SK-N-SH treated with all-trans-retinoic acid at 6 μM for 48 hours (cell line): ENCODE data around the gene ALKBH5.

Source experiments
- ATAC-seq: fragments of 200-7000 bp; cut with Tn5 transposase; 3 replicates; pipeline ENCODE4 v1.9.1; 2020; ENCODE audit warnings: mild to moderate bottlenecking, moderate library complexity
- ARNTL ChIP-seq: fragments of 450-650 bp; formaldehyde crosslinking; IDR thresholded peaks from 2 replicates; pipeline ENCODE4 v1.5.0; 2020; ENCODE audit warnings: low read depth, mild to moderate bottlenecking, moderate library complexity, borderline replicate concordance
- BACH2 ChIP-seq: fragments of 250-450 bp; sonication (Bioruptor Pico); IDR thresholded peaks from 2 replicates; pipeline ENCODE4 v1.9.0; 2021; ENCODE audit warnings: mild to moderate bottlenecking, borderline replicate concordance
- CSDC2 ChIP-seq: fragments of 250-450 bp; sonication (Bioruptor Pico); IDR thresholded peaks from 2 replicates; pipeline ENCODE4 v1.5.0; 2020; ENCODE audit warnings: mild to moderate bottlenecking, moderate library complexity
- ESRRG ChIP-seq: fragments of 250-450 bp; sonication (Bioruptor Pico); IDR thresholded peaks from 2 replicates; pipeline ENCODE4 v1.6.1; 2021; ENCODE audit warnings: mild to moderate bottlenecking
- GLIS3 ChIP-seq: fragments of 250-450 bp; sonication (Bioruptor Pico); IDR thresholded peaks from 2 replicates; pipeline ENCODE4 v1.5.0; 2020; ENCODE audit warnings: mild to moderate bottlenecking, moderate library complexity
- ISL1 ChIP-seq: fragments of 250-450 bp; sonication (Bioruptor Pico); IDR thresholded peaks from 2 replicates; pipeline ENCODE4 v2.1.2; 2022; ENCODE audit warnings: mild to moderate bottlenecking, moderate library complexity
- OSR1 ChIP-seq: fragments of 250-450 bp; sonication (Bioruptor Pico); IDR thresholded peaks from 2 replicates; pipeline ENCODE4 v1.8.0; 2022; ENCODE audit warnings: moderate library complexity, mild to moderate bottlenecking, inconsistent platforms
- RARB ChIP-seq: fragments of 250-450 bp; sonication (Bioruptor Pico); IDR thresholded peaks from 2 replicates; pipeline ENCODE4 v1.8.0; 2021; ENCODE audit warnings: mild to moderate bottlenecking, moderate library complexity
- SNAI2 ChIP-seq: fragments of 250-450 bp; sonication (Bioruptor Pico); IDR thresholded peaks from 2 replicates; pipeline ENCODE4 v1.5.0; 2020; ENCODE audit warnings: mild to moderate bottlenecking, moderate library complexity
- TCF4 ChIP-seq: fragments of 250-450 bp; sonication (Bioruptor Pico); IDR thresholded peaks from 2 replicates; pipeline ENCODE4 v1.8.0; 2021; ENCODE audit warnings: mild to moderate bottlenecking, moderate library complexity, borderline replicate concordance
- TOX ChIP-seq: fragments of 250-450 bp; sonication (Bioruptor Pico); IDR thresholded peaks from 2 replicates; pipeline ENCODE4 v1.8.0; 2021; ENCODE audit warnings: mild to moderate bottlenecking, moderate library complexity, borderline replicate concordance
- ZC3H10 ChIP-seq: fragments of 250-450 bp; sonication (Bioruptor Pico); IDR thresholded peaks from 2 replicates; pipeline ENCODE4 v1.5.1; 2021; ENCODE audit warnings: mild to moderate bottlenecking, moderate library complexity
- ZFP3 ChIP-seq: fragments of 250-450 bp; sonication (Bioruptor Pico); IDR thresholded peaks from 2 replicates; pipeline ENCODE4 v1.5.0; 2020; ENCODE audit warnings: mild to moderate bottlenecking, moderate library complexity
- ZNF565 ChIP-seq: fragments of 450-650 bp; formaldehyde crosslinking; conservative IDR thresholded peaks from 2 replicates; pipeline ENCODE4 v1.5.0; 2020; ENCODE audit warnings: low read depth, mild to moderate bottlenecking, moderate library complexity
- ZNF70 ChIP-seq: fragments of 450-650 bp; formaldehyde crosslinking; IDR thresholded peaks from 2 replicates; pipeline ENCODE4 v1.5.0; 2020; ENCODE audit warnings: mild to moderate bottlenecking, moderate library complexity
- ZNF8 ChIP-seq: fragments of 450-650 bp; formaldehyde crosslinking; IDR thresholded peaks from 2 replicates; pipeline ENCODE4 v1.5.0; 2020; ENCODE audit warnings: mild to moderate bottlenecking, moderate library complexity
- TF ChIP-seq, protein P1 (sequence below): fragments of 250-450 bp; sonication (Bioruptor Pico); IDR thresholded peaks from 2 replicates; pipeline ENCODE4 v1.5.1; 2020; ENCODE audit warnings: low read depth, mild to moderate bottlenecking, moderate library complexity
- TF ChIP-seq, protein P2 (sequence below): fragments of 250-450 bp; sonication (Bioruptor Pico); IDR thresholded peaks from 2 replicates; pipeline ENCODE4 v1.8.0; 2021; ENCODE audit warnings: low read depth, mild to moderate bottlenecking, moderate library complexity, borderline replicate concordance
- TF ChIP-seq, protein P3 (sequence below): fragments of 250-450 bp; sonication (Bioruptor Pico); IDR thresholded peaks from 2 replicates; pipeline ENCODE4 v1.8.0; 2020; ENCODE audit warnings: mild to moderate bottlenecking, moderate library complexity, borderline replicate concordance
- TF ChIP-seq, protein P4 (sequence below): fragments of 250-450 bp; sonication (Bioruptor Pico); IDR thresholded peaks from 2 replicates; pipeline ENCODE4 v1.5.1; 2021; ENCODE audit warnings: mild to moderate bottlenecking, moderate library complexity
- TF ChIP-seq, protein P5 (sequence below): fragments of 250-450 bp; sonication (Bioruptor Pico); IDR thresholded peaks from 2 replicates; pipeline ENCODE4 v1.5.0; 2020; ENCODE audit warnings: mild to moderate bottlenecking, moderate library complexity

ALKBH5 gene

DNA sequence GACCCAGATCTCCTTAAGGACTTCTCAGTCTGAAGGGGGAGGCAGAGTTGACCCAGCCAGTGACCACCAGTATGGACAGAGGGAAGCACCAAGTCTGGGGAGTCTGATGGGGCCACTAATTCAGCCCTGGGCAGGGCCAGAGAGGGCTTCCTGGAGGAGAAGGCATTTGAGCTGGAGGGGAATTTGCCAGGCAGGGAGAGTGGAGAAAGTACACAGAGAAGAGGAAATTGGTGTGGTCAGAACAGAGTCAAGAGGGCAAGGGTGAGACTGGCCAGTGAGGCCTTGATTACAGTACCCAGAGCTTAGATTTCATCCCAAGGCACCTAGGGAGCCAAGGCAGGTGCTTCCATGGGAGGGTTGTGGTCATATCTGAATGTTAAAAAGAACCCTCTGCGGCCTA lies 38.8 kb upstream of the ALKBH5 start:
- no peak for TF ChIP-seq SNAI2 (CRISPR knock-in tag)
- no peak for TF ChIP-seq OSR1 (CRISPR knock-in tag)
- TF ChIP-seq, protein P1, sequence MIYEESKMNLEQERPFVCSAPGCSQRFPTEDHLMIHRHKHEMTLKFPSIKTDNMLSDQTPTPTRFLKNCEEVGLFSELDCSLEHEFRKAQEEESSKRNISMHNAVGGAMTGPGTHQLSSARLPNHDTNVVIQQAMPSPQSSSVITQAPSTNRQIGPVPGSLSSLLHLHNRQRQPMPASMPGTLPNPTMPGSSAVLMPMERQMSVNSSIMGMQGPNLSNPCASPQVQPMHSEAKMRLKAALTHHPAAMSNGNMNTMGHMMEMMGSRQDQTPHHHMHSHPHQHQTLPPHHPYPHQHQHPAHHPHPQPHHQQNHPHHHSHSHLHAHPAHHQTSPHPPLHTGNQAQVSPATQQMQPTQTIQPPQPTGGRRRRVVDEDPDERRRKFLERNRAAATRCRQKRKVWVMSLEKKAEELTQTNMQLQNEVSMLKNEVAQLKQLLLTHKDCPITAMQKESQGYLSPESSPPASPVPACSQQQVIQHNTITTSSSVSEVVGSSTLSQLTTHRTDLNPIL: no peak
- TF ChIP-seq ZC3H10 (CRISPR knock-in tag): no peak
- TF ChIP-seq, protein P2, sequence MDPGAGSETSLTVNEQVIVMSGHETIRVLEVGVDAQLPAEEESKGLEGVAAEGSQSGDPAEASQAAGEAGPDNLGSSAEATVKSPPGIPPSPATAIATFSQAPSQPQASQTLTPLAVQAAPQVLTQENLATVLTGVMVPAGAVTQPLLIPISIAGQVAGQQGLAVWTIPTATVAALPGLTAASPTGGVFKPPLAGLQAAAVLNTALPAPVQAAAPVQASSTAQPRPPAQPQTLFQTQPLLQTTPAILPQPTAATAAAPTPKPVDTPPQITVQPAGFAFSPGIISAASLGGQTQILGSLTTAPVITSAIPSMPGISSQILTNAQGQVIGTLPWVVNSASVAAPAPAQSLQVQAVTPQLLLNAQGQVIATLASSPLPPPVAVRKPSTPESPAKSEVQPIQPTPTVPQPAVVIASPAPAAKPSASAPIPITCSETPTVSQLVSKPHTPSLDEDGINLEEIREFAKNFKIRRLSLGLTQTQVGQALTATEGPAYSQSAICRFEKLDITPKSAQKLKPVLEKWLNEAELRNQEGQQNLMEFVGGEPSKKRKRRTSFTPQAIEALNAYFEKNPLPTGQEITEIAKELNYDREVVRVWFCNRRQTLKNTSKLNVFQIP (CRISPR knock-in tag): no peak
- TF ChIP-seq, protein P3, sequence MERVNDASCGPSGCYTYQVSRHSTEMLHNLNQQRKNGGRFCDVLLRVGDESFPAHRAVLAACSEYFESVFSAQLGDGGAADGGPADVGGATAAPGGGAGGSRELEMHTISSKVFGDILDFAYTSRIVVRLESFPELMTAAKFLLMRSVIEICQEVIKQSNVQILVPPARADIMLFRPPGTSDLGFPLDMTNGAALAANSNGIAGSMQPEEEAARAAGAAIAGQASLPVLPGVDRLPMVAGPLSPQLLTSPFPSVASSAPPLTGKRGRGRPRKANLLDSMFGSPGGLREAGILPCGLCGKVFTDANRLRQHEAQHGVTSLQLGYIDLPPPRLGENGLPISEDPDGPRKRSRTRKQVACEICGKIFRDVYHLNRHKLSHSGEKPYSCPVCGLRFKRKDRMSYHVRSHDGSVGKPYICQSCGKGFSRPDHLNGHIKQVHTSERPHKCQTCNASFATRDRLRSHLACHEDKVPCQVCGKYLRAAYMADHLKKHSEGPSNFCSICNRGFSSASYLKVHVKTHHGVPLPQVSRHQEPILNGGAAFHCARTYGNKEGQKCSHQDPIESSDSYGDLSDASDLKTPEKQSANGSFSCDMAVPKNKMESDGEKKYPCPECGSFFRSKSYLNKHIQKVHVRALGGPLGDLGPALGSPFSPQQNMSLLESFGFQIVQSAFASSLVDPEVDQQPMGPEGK: no peak
- no peak for TF ChIP-seq BACH2 (CRISPR knock-in tag)
- TF ChIP-seq ZNF565: no peak
- no peak for TF ChIP-seq ZNF70
- TF ChIP-seq GLIS3 (CRISPR knock-in tag): no peak
- TF ChIP-seq, protein P4, sequence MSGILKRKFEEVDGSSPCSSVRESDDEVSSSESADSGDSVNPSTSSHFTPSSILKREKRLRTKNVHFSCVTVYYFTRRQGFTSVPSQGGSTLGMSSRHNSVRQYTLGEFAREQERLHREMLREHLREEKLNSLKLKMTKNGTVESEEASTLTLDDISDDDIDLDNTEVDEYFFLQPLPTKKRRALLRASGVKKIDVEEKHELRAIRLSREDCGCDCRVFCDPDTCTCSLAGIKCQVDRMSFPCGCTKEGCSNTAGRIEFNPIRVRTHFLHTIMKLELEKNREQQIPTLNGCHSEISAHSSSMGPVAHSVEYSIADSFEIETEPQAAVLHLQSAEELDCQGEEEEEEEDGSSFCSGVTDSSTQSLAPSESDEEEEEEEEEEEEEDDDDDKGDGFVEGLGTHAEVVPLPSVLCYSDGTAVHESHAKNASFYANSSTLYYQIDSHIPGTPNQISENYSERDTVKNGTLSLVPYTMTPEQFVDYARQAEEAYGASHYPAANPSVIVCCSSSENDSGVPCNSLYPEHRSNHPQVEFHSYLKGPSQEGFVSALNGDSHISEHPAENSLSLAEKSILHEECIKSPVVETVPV (CRISPR knock-in tag): no peak
- no peak for ATAC-seq

DNA sequence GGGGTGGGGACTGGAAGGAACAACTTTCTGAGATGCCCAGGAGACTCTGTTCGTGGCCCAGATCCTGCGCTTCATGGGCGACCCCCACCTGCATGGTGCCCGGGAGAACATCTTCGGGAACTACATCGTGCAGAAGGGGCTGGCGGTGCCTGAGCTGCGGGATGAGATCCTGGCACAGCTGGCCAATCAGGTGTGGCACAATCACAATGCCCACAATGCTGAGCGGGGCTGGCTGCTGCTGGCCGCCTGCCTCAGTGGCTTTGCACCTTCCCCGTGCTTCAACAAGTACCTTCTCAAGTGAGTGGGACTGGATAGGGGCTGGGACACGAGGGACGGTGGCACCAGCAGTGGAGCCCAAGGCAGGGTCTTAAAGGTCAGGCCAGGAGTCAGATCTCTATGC lies 37.8 kb upstream of the ALKBH5 start:
- no peak for ATAC-seq
- no peak for TF ChIP-seq ESRRG (CRISPR knock-in tag)
- TF ChIP-seq, protein P3: no peak
- no peak for TF ChIP-seq ZNF565
- no peak for TF ChIP-seq OSR1 (CRISPR knock-in tag)
- TF ChIP-seq, protein P5, sequence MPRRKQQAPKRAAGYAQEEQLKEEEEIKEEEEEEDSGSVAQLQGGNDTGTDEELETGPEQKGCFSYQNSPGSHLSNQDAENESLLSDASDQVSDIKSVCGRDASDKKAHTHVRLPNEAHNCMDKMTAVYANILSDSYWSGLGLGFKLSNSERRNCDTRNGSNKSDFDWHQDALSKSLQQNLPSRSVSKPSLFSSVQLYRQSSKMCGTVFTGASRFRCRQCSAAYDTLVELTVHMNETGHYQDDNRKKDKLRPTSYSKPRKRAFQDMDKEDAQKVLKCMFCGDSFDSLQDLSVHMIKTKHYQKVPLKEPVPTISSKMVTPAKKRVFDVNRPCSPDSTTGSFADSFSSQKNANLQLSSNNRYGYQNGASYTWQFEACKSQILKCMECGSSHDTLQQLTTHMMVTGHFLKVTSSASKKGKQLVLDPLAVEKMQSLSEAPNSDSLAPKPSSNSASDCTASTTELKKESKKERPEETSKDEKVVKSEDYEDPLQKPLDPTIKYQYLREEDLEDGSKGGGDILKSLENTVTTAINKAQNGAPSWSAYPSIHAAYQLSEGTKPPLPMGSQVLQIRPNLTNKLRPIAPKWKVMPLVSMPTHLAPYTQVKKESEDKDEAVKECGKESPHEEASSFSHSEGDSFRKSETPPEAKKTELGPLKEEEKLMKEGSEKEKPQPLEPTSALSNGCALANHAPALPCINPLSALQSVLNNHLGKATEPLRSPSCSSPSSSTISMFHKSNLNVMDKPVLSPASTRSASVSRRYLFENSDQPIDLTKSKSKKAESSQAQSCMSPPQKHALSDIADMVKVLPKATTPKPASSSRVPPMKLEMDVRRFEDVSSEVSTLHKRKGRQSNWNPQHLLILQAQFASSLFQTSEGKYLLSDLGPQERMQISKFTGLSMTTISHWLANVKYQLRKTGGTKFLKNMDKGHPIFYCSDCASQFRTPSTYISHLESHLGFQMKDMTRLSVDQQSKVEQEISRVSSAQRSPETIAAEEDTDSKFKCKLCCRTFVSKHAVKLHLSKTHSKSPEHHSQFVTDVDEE (CRISPR knock-in tag): no peak
- no peak for TF ChIP-seq ARNTL
- TF ChIP-seq, protein P4 (CRISPR knock-in tag): no peak
- TF ChIP-seq GLIS3 (CRISPR knock-in tag): no peak
- no peak for TF ChIP-seq CSDC2
- no peak for TF ChIP-seq RARB (CRISPR knock-in tag)
- no peak for TF ChIP-seq ZNF8 (CRISPR knock-in tag)
- no peak for TF ChIP-seq TOX (CRISPR knock-in tag)
- no peak for TF ChIP-seq SNAI2 (CRISPR knock-in tag)
- no peak for TF ChIP-seq ZNF70
- TF ChIP-seq ZFP3 (CRISPR knock-in tag): no peak
- TF ChIP-seq ISL1 (CRISPR knock-in tag): no peak
- no peak for TF ChIP-seq BACH2 (CRISPR knock-in tag)
- TF ChIP-seq TCF4: no peak
- TF ChIP-seq, protein P2 (CRISPR knock-in tag): no peak
